GM18505 (cell line): ENCODE measurements around the gene SLF2.

Source experiments
- ATAC-seq: cut with Tn5 transposase; IDR thresholded peaks from one replicate; pipeline ENCODE4 v1.9.1; 2021; ENCODE audit not compliant: unreplicated experiment
- POLR2A ChIP-seq: IDR thresholded peaks from 4 replicates; pipeline ENCODE4 v1.6.1; 2011; ENCODE audit warnings: borderline replicate concordance; ENCODE audit not compliant: insufficient read depth, insufficient read length; ENCODE audit errors: extremely low read depth

The SLF2 gene

GRCh38 chr10:100873146-100873826 is 39.5 kb upstream of the SLF2 start:
- ATAC-seq, result no peak
- no peak for TF ChIP-seq POLR2A

- ATAC-seq, result no peak
- no peak for TF ChIP-seq POLR2A
Observed at GRCh38 chr10:100873827-100874326, 38.9 kb upstream of the SLF2 start.

DNA sequence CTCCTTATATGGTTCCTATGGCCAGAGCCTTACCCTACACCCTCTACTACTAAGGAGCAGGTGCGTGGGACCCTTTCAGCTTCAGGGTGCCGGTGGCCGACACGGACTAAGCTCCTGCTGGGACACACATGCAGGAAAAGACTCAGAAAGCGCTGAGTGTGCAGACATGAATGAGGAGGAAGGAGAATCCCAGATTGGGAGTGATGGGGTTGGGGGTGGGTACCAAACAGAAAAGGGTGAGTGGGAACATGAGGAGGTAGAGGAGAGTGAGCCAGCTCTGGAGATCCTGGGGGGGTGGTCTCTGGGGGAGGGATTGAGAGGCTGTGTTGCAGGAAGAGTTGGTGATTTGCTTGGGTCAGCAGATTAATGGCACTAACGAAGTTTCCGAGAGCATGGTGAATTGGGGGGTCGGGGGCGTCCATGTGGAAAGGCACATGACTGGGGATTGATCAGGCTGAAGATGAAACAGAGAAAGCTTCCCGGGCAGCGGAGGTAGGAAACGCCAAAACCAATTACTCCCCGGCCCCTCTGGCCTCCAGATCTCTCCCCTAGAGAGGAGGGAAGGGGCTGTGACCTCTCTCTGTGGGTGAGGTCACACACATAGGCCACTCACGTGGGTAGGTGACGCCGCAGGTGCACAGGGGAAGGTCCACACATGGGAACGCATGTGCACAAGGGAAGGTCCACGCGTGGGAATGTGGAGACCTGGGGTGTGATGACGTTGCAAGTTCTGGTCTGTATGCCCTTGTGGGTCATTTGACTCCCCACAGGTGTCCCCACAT is 37.9 kb upstream of the SLF2 start:
- no peak for ATAC-seq
- no peak for TF ChIP-seq POLR2A

DNA sequence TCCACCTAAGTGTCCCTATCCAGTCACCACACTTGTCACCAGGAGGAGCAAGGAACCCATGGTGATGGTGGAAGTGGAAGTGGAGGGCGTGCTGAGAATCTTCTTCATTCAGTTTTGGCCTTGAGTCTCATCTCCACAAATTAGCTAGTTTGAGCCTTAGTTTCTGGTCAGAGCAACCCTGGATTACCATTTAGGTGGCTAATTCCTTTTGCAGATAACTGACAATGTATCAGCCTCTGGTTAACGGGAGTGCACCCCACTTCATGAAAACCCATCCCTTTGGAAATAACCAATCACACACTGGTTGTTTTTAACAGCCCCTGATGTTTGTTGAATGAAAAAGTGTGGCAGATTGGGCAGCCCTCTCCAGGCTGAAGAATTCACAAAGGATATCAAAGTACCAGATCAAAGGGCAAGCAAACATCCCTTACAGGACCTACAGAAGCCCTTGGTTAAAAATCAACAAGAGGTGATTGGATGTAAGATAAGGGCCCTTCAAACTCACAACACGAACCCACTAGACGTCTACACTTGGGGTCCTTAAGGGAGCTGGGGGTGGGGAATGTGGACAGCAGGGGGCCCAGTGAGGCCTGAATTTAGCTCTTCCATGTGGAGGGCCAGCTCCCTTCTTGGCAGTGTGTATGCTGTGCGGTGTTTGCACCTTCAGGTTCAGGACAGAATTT is 37.1 kb upstream of the SLF2 start:
- no peak for TF ChIP-seq POLR2A
- ATAC-seq, result no peak

- no peak for TF ChIP-seq POLR2A
- no peak for ATAC-seq
Observed at GRCh38 chr10:100876585-100877460, 35.9 kb upstream of the SLF2 start.

GRCh38 chr10:100877461-100877850 is 35.3 kb upstream of the SLF2 start:
- ATAC-seq, result no peak

DNA sequence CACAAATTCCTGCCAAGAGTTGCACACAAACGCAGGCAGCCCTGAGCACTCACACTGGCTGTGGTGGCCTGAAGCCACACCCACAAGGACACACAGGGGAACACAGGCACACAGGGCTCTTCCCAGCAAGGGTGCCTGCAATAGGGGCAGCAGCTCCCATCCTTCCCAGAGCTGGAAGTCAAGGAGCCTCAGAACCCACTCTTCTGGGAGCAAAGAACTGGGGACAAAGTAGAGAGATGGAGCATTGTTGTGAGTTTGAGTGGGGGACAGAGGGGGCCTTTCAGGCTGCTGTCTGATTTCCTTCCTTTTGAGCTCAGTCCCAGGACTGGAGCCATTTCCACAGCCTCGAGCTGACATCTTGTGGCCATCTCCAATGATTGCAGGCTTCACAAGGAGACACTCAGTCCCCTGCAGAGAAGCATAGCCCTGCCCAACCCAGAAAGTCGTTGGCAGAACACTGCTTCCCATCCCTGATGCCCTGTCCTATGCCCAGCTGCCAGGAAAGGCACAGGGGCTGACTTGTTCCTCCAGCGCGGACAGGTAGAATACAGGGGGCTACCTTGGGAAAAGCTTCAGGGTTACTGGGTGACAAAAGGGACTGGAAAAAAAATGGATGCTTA is 34.4 kb upstream of the SLF2 start:
- no peak for TF ChIP-seq POLR2A
- ATAC-seq, result no peak

More at GRCh38 chr10:100877461-100877850, 35.3 kb upstream of the SLF2 start:
- no peak for TF ChIP-seq POLR2A

DNA sequence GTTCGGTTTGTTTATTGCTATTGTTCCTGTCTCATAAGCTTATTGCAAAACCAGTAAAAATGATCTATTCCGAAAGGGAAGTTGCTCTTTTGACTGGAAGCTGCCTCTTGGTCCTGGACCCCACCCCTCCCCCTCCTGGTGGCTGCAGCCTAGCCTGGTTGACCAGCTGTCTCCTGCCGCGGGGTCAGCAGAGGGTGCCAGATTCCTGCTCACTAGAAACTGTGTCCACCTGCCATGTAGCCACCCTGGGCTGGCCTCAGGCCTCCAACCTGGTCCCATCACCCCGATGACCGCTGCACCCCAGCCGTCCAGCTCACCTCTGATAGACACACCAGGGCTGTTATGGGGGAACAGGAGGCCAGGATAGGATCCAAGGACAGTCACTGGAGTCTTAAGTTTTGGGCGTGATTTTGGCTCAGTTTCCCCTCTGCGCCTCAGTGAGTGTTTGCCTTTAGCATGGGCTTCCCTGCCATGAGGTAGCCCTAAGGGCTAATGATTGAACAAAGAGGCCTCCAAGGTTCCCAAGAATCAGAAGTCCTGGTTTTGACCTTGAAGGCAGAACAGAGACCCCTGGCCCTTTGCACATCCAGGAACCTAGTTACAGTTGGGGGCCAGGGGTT is 32.9 kb upstream of the SLF2 start:
- ATAC-seq, result no peak
- TF ChIP-seq POLR2A, result no peak

DNA sequence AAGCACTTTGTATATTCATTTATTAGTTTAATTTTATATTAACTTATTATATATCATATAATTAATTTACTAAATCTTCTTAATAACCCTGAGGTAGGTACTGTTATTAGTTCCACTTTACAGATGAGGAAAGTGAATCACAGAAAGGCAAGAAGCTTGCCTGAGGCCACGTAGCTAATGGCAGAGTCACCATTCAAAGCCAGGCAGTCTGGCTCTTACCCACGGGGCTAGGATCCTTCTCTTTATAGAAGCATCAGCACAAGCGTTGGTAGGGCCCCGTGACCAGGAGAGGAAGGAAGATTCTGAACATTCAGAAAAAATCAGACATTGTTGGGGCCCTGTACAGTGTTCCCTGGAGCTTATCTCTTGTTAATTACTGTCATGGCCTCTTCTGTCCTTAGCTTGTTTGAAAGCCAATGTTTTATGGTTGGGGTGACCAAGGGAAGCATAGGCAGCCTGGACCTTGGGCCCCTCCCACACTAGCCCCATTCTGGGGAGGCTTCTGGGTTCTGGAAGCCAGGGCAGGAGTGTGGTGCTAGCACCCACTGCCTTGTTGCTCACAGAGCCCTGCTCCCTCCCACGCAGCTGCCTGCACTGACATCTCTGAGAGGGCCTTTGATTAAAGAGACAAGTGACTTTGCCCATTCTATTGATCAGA is 31.1 kb upstream of the SLF2 start:
- ATAC-seq, result no peak
- TF ChIP-seq POLR2A, result no peak

DNA sequence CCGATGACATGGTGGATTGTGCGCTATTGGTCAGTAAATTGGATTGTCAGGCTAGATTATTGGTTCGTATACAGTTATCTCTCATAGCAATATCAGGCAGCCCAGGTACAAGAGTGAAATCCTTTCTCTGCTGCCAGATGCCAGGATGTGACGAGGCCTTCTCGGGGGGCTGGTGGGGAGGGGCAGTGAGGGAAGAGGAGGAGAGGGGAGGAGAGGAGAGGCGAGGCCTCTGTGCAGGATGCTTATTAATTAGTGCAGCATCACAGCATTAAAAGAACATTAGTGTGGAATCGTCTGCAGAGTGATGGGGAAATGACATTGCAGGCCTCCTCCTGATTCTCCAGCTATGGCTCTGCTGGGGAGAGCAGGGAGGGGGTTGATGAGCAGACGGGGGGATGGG is 30.5 kb upstream of the SLF2 start:
- no peak for ATAC-seq
- TF ChIP-seq POLR2A, result no peak

DNA sequence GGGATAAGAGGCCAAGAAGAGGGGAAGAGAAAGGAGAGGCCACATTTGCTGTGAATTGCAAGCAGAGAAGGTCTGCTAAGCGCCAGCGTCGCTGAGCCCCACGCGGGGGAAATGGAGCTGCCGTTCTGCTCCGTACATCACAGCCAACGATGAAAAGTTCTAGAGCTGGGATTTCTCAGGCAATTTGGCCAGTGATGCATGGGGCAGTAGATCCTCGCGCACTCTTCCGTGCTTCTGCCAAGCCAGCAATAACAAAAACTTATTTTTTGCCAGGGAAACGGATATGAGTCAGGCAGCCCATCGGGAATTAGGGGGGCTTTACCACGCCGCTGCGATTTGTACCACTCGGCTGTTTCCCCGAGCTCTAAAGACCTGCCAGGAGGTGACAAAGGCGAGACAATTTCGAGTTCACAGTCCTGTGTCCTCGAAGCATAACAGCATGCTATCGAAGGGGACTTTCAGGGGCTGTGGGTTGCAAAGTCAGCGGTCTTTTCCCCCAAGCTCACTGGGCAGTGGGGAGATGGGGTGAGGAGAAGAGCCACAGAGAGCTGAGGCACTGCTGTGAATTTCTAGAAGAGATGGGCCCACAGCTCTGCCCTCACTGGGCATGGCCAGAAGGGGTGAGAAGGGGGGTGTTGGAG is 30.0 kb upstream of the SLF2 start:
- no peak for TF ChIP-seq POLR2A
- ATAC-seq, result no peak
